Testis (tissue), 3 donors: Measurements from ENCODE around the gene PON3. TPM values are rescaled to one million over a fixed set of nuclear protein-coding genes. Genes with fewer than 3 reads are reported as not detected.

Experiments used
- DNase-seq: peaks from one replicate; pipeline ENCODE4 v3.0.0-alpha.2; 2019
- H3K27ac ChIP-seq, 2 donors: fragments of 200-600 bp; sonication (generic); one replicate each; pipeline ENCODE4 v1.5.1; 2019
- H3K27me3 ChIP-seq: fragments of 200-600 bp; sonication (generic); one replicate; pipeline ENCODE4 v1.5.1; 2019
- H3K36me3 ChIP-seq: fragments of 200-600 bp; sonication (generic); one replicate; pipeline ENCODE4 v1.5.1; 2017; ENCODE audit warnings: low read depth; ENCODE audit errors: missing control alignments
- H3K4me1 ChIP-seq: fragments of 200-600 bp; sonication (generic); one replicate; pipeline ENCODE4 v1.5.1; 2019
- H3K4me3 ChIP-seq, 2 donors: fragments of 200-600 bp; sonication (generic); one replicate each; pipeline ENCODE4 v1.5.1; 2017 to 2019
- H3K9me3 ChIP-seq: fragments of 200-600 bp; sonication (generic); one replicate; pipeline ENCODE4 v1.5.1; 2017
- POLR2A ChIP-seq: fragments of 450-650 bp; IDR thresholded peaks from one replicate; pipeline ENCODE4 v1.6.1; 2017; ENCODE audit warnings: antibody characterized with exemption, mild to moderate bottlenecking, moderate library complexity
- WGBS, 2 donors: methylation state at CpG; one replicate each; pipeline ENCODE4 v1.1.5; 2018; 5-methylcytosine and 5-hydroxymethylcytosine counted together
- intact Hi-C: fragments of 100-400 bp; cut with DNase I; formaldehyde crosslinking; loops from one replicate; pipeline ENCODE4 v1.15.1; 2023; ENCODE audit warnings: low total_unique reads
- polyA plus RNA-seq: library from polyadenylated mRNA; stranded (reverse); fragments of 350-450 nt; fragmentation: Illumina TruSeq; extraction: RNeasy Lipid Tissue Mini Kit (QIAGEN cat#74804); gene quantifications from one replicate; pipeline ENCODE4 v1.2.3, GENCODE V29; 2014; ENCODE audit warnings: low read depth, low replicate concordance; ENCODE audit not compliant: insufficient read depth
- total RNA-seq, 2 donors: library from RNA; depleted of rRNA; stranded (reverse); fragments of >200 nt; gene quantifications; one replicate each; pipeline ENCODE4 v1.2.3, GENCODE V29; 2016
- TF ChIP-seq, protein P1 (sequence below), 3 experiments: fragments of 450-650 bp in 2 of 3; fragments of 200-600 bp in 1 of 3; sonication (generic) in 1 of 3; IDR thresholded peaks; one replicate each; pipeline ENCODE4 v1.5.1; 2016 to 2019; ENCODE audit warnings: antibody characterized with exemption in 3 of 3, mild to moderate bottlenecking in 2 of 3, moderate library complexity in 1 of 3

Gene PON3
- total and polyA plus RNA-seq, 3 donors from 2014 or later = 20.9 to 53.7 (median 27.2) TPM

DNA sequence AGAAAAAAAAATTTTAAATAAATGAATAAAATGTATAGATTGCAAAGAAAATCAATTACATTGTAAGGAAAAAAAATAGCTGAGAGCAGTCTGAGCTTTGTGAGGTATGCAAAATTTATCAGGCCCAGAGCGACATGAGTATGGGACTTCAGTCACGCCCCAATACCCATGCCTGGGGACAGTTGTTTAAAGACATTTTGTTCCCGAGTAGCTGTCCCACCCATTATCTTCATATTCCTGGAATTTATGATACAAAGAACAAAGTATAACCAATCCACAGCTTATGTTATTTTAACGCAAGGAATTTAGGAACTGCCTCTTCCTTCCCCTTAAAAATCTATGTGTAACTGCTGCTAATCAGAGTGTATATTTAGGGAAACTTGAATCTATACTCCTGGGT, 40.2 kb upstream of the PON3 start:
- no peak for TF ChIP-seq POLR2A
- TF ChIP-seq, protein P1, sequence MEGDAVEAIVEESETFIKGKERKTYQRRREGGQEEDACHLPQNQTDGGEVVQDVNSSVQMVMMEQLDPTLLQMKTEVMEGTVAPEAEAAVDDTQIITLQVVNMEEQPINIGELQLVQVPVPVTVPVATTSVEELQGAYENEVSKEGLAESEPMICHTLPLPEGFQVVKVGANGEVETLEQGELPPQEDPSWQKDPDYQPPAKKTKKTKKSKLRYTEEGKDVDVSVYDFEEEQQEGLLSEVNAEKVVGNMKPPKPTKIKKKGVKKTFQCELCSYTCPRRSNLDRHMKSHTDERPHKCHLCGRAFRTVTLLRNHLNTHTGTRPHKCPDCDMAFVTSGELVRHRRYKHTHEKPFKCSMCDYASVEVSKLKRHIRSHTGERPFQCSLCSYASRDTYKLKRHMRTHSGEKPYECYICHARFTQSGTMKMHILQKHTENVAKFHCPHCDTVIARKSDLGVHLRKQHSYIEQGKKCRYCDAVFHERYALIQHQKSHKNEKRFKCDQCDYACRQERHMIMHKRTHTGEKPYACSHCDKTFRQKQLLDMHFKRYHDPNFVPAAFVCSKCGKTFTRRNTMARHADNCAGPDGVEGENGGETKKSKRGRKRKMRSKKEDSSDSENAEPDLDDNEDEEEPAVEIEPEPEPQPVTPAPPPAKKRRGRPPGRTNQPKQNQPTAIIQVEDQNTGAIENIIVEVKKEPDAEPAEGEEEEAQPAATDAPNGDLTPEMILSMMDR (IDR thresholded peaks at IDR 0.05) = no peak
- Histone ChIP-seq H3K27me3 (no peaks in the 10 kb centered on the region), H3K9me3 (no peaks in the 10 kb centered on the region), H3K4me3 (no peak overlapping the region), H3K36me3 (no peaks in the 10 kb centered on the region), H3K4me1 (no peaks in the 10 kb centered on the region), H3K27ac (no peak overlapping the region)
- 70 to 73% methylated on average over 4 of the region's 4 CpGs for WGBS, 2 donors
- intact Hi-C loops = no loop called here
- no peak for DNase-seq

GRCh38 chr7:95435422-95435780, 39.2 kb upstream of the PON3 start:
- H3K27me3 ChIP-seq = no peaks in the 10 kb centered on the region
- no peak for TF ChIP-seq POLR2A
- TF ChIP-seq, protein P1 (IDR thresholded peaks at IDR 0.05) = no peak
- no peaks in the 10 kb centered on the region for H3K4me1 ChIP-seq
- peak overlapping the region; percentile 69 to 73 for H3K4me3 ChIP-seq
- no peak for DNase-seq
- H3K36me3 ChIP-seq = no peaks in the 10 kb centered on the region
- H3K9me3 ChIP-seq = no peaks in the 10 kb centered on the region
- peak overlapping the region; percentile 81 to 97 for H3K27ac ChIP-seq
- intact Hi-C loops = no loop called here
- 34 to 43% methylated on average over 9 of the region's 9 CpGs for WGBS, 2 donors

GRCh38 chr7:95434557-95435421, 38.6 kb upstream of the PON3 start, which contains the start of gene PON2:
Gene PON2 (minus strand): TSS chr7:95435028. CDS start chr7:95434951, 77 bp downstream.
- WGBS, 2 donors = 0 to 1% methylated on average over 37 to 58 of the region's 58 CpGs
- Histone ChIP-seq H3K4me3 (peak within 1 kb of the TSS; percentile 69 to 73), H3K9me3 (no peaks in the 10 kb centered on the region), H3K27me3 (no peaks in the 10 kb centered on the region), H3K4me1 (no peaks in the 10 kb centered on the region), H3K27ac (peak within 1 kb of the TSS; percentile 81 to 97), H3K36me3 (no peaks in the 10 kb centered on the region)
- intact Hi-C loops = no loop called here
- TF ChIP-seq, protein P1 (IDR thresholded peaks at IDR 0.05) = no peak
- TF ChIP-seq POLR2A = no peak
- DNase-seq = peak; percentile 78

- WGBS, 2 donors = 30 to 40% methylated on average over 6 of the region's 6 CpGs
- no peaks in the 10 kb centered on the region for H3K27me3 ChIP-seq
- intact Hi-C loops = no loop called here
- no peak for DNase-seq
- H3K36me3 ChIP-seq = no peaks in the 10 kb centered on the region
- peak overlapping the region; percentile 69 to 73 for H3K4me3 ChIP-seq
- H3K9me3 ChIP-seq = no peaks in the 10 kb centered on the region
- H3K27ac ChIP-seq = peak overlapping the region; percentile 81 to 97
- H3K4me1 ChIP-seq = no peaks in the 10 kb centered on the region
- no peak for TF ChIP-seq POLR2A
- TF ChIP-seq, protein P1 (IDR thresholded peaks at IDR 0.05) = no peak
These were observed 37.9 kb upstream of the PON3 start for GRCh38 chr7:95433952-95434556.
